ENCODE results near the gene RGS7BP.
"Not testable (repeated sequence)": the region's sequence is repeated elsewhere in the genome, so short reads cannot be mapped to it uniquely, and the experiment has no call there.

Gene RGS7BP

DNA sequence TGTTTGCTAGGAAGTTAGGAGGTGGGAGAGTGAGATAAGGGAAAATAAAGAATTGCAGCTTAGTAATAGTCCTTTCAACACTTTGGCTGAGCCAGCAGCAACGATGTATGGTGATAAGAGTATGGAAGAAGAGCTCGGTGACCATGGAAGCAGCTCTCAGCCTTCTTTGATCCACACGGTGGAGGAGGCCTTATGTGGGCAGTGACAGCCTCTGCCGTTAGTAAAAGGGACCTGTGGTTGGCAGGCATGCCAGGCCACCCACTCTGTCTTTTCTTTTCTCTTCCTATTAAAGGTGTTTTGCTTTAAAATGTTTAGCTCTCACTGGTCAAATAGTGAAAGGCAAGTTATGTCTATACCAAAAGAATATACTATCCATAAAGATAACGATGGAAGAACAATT lies 7.7 kb downstream of the RGS7BP start:
- no peak overlapping the region for H3K4me3 ChIP-seq (ENCODE audit: low read length)
- H3K36me3 ChIP-seq (ENCODE audit: control insufficient read depth, low read depth, low read length): no peaks in the 10 kb centered on the region
- no peaks in the 10 kb centered on the region for H3K9me3 ChIP-seq (ENCODE audit: control insufficient read depth, low read depth, low read length)
- no peaks in the 10 kb centered on the region for H3K4me1 ChIP-seq (ENCODE audit: control insufficient read depth, low read depth, low read length)
- no peaks in the 10 kb centered on the region for H3K27me3 ChIP-seq (ENCODE audit: control insufficient read depth, insufficient read depth, low read length)
- no peak overlapping the region for H3K27ac ChIP-seq (ENCODE audit: low read length)
- H3K9ac ChIP-seq (ENCODE audit: low read length): no peak overlapping the region

DNA sequence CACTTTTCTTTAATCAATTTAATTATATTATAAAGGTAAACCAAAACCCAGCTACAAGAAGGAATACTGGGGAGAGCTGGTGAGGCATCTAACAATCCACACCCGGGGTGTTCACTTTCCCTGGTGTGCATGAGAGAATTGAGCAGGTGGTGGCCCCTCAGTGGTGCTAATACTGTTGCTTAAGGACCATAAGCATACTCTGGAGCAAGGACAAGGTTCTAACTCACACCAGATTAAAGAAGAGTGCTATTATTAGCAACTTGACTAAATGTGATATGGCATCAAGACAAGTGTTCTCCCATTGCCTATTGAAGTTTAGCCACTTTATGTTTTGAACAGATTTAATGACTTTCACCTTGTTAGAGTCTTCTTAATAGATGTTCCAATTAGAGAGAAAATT lies 8.8 kb downstream of the RGS7BP start:
- Histone ChIP-seq H3K36me3 (ENCODE audit: control insufficient read depth, low read depth, low read length) (no peaks in the 10 kb centered on the region), H3K27ac (ENCODE audit: low read length) (no peak overlapping the region), H3K4me1 (ENCODE audit: control insufficient read depth, low read depth, low read length) (no peaks in the 10 kb centered on the region), H3K9ac (ENCODE audit: low read length) (no peak overlapping the region), H3K9me3 (ENCODE audit: control insufficient read depth, low read depth, low read length) (no peaks in the 10 kb centered on the region), H3K4me3 (ENCODE audit: low read length) (no peak overlapping the region), H3K27me3 (ENCODE audit: control insufficient read depth, insufficient read depth, low read length) (no peaks in the 10 kb centered on the region)

DNA sequence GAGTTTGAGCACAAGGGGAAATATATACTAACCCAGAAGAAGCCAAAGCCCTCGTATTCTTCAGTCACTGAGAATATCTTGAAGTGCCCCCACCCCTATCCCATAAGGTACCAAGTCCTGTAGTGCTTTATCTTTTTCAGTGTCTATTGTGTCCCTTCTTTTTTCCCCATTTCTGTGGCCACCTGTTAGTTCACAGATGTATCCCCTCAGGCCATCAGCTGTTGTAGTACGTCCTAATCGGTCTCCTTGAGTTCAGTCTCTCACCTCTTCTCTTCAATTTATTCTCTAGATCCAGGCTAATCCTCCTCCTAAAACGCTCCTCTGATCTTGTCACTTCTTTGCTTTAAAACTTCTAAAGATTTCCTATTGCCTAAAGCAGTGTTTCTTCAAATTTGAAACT lies 10.4 kb downstream of the RGS7BP start:
- H3K27ac ChIP-seq (ENCODE audit: low read length): no peak overlapping the region
- no peaks in the 10 kb centered on the region for H3K27me3 ChIP-seq (ENCODE audit: control insufficient read depth, insufficient read depth, low read length)
- no peaks in the 10 kb centered on the region for H3K9me3 ChIP-seq (ENCODE audit: control insufficient read depth, low read depth, low read length)
- no peak overlapping the region for H3K4me3 ChIP-seq (ENCODE audit: low read length)
- H3K36me3 ChIP-seq (ENCODE audit: control insufficient read depth, low read depth, low read length): no peaks in the 10 kb centered on the region
- H3K9ac ChIP-seq (ENCODE audit: low read length): no peak overlapping the region
- no peaks in the 10 kb centered on the region for H3K4me1 ChIP-seq (ENCODE audit: control insufficient read depth, low read depth, low read length)

DNA sequence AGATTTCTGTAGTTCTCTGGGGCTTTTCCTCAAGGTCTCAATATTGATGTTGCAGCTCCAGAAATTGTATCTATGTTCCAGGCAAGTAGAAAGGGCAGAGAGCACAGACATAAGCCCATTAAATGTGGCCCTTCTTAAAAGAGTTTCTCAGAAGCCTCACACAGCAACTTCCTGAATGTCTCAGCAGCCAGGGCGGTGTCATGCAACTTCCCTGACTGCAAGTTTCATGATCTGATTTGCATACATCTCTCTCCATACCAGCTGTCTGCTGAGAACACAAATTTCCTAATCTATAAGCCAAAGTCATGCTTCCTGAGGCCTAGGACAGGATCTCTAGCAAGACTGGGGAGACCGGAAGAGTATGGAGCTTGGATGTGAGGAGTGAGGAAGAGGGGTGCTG lies 13.0 kb downstream of the RGS7BP start:
- no peak overlapping the region for H3K9ac ChIP-seq (ENCODE audit: low read length)
- H3K4me3 ChIP-seq (ENCODE audit: low read length): no peak overlapping the region
- no peaks in the 10 kb centered on the region for H3K27me3 ChIP-seq (ENCODE audit: control insufficient read depth, insufficient read depth, low read length)
- no peaks in the 10 kb centered on the region for H3K4me1 ChIP-seq (ENCODE audit: control insufficient read depth, low read depth, low read length)
- no peaks in the 10 kb centered on the region for H3K9me3 ChIP-seq (ENCODE audit: control insufficient read depth, low read depth, low read length)
- no peaks in the 10 kb centered on the region for H3K36me3 ChIP-seq (ENCODE audit: control insufficient read depth, low read depth, low read length)
- H3K27ac ChIP-seq (ENCODE audit: low read length): no peak overlapping the region

DNA sequence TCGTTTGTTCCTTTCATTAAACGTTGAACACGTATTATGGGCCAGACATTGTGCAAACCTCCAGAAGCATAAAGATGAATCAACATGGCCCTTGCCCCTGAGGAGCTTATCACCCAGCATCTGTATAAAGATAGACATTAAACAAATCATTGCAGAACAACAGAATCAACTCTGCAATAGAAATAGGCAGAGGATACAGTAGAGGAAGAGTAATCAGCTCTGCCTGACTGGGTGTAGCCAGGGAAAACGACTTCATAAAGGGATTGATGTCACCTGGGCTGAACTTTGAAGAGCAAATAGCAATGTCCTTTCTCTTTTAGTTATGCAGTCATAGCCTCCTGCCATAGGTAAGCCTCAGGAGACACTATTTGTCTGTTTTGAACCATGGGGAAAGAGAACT lies 13.4 kb downstream of the RGS7BP start:
- no peaks in the 10 kb centered on the region for H3K27me3 ChIP-seq (ENCODE audit: control insufficient read depth, insufficient read depth, low read length)

DNA sequence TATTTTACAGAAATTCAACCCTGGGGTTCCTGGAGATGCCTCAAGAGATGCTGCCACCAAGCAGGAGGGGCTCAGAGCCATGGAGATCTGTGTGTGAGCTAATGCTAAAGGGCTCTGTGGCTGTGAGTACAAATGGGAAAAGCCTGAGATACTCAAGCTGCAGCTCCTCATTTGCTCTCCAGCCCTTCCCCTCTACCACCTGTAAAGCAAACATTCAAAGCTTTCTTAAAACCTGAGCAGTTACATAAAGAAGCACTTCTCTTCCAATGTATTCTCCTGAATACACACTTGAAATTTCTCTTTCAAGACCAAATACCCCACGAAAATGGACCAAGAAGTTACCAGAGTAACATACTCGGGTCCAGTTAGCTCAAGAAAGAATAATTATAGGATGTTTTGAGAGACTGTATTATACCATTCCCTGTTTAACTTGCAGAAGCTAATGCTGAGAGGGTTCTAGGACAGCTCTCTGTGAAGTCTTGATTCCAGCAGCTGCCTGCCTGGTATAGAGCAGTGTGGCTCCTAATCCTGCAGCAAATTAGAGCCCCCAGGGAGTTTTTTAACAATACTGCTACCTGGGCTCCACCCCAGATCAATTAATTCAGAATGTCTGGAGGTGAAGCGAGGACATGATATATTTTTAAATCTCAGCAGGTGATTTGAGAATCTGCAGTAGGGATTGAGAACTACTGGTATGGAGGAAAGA lies 21.1 kb downstream of the RGS7BP start:
- no peaks in the 10 kb centered on the region for H3K9me3 ChIP-seq (ENCODE audit: control insufficient read depth, low read depth, low read length)
- no peak overlapping the region for H3K27ac ChIP-seq (ENCODE audit: low read length)
- no peak overlapping the region for H3K4me3 ChIP-seq (ENCODE audit: low read length)
- peaks cover 1% of the 10 kb centered on the region for H3K4me1 ChIP-seq (ENCODE audit: control insufficient read depth, low read depth, low read length)
- H3K36me3 ChIP-seq (ENCODE audit: control insufficient read depth, low read depth, low read length): no peaks in the 10 kb centered on the region
- H3K27me3 ChIP-seq (ENCODE audit: control insufficient read depth, insufficient read depth, low read length): no peaks in the 10 kb centered on the region
- no peak overlapping the region for H3K9ac ChIP-seq (ENCODE audit: low read length)

More for the DNA sequence above, 13.4 kb downstream of the RGS7BP start:
- H3K4me3 ChIP-seq (ENCODE audit: low read length): no peak overlapping the region
- no peak overlapping the region for H3K9ac ChIP-seq (ENCODE audit: low read length)
- no peaks in the 10 kb centered on the region for H3K9me3 ChIP-seq (ENCODE audit: control insufficient read depth, low read depth, low read length)
- H3K4me1 ChIP-seq (ENCODE audit: control insufficient read depth, low read depth, low read length): no peaks in the 10 kb centered on the region
- no peak overlapping the region for H3K27ac ChIP-seq (ENCODE audit: low read length)
- H3K36me3 ChIP-seq (ENCODE audit: control insufficient read depth, low read depth, low read length): no peaks in the 10 kb centered on the region

DNA sequence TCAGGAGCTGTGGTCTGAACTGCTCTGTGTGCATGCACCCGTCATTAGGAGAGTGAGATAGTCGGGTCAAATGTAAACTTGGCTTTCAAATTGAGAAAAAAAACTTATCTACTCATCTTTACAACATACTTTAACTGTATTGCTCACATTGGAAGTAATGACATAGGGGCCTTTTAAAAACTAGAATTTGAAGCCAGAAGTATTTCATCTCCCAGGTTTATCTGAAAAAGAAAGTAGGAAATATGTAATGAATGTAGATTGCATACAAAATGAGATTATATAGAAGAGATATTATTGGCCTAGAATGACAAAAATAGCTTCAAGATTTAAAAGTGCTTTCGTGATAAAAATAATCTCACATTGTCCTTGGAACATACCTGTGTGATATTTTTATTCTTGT lies 24.3 kb downstream of the RGS7BP start:
- peaks cover 9% of the 10 kb centered on the region for H3K4me1 ChIP-seq (ENCODE audit: control insufficient read depth, low read depth, low read length)
- H3K9ac ChIP-seq (ENCODE audit: low read length): no peak overlapping the region
- H3K27me3 ChIP-seq (ENCODE audit: control insufficient read depth, insufficient read depth, low read length): no peaks in the 10 kb centered on the region
- H3K9me3 ChIP-seq (ENCODE audit: control insufficient read depth, low read depth, low read length): no peaks in the 10 kb centered on the region
- H3K36me3 ChIP-seq (ENCODE audit: control insufficient read depth, low read depth, low read length): no peaks in the 10 kb centered on the region
- no peak overlapping the region for H3K4me3 ChIP-seq (ENCODE audit: low read length)
- H3K27ac ChIP-seq (ENCODE audit: low read length): no peak overlapping the region

DNA sequence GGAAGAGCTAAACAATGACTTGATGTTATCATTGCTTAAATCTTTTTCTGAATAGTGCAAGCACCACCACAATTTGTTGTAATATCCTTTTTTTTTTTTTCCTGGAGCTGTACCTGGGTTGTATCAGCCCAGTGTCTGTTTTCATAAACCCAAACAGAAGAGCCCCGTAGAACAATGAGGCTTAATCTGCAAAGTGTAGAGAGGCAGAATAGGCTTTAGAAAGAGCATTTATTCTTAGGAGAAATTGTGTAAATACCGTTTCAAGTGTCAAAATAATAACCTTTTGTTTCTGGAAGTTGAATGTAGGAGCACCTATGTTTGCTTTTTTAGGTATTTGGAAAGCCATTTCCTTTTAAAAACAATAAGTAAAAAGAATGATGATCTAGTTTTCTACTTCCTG lies 26.4 kb downstream of the RGS7BP start:
- H3K4me3 ChIP-seq (ENCODE audit: low read length): no peak overlapping the region
- peaks cover 9% of the 10 kb centered on the region for H3K4me1 ChIP-seq (ENCODE audit: control insufficient read depth, low read depth, low read length)
- no peaks in the 10 kb centered on the region for H3K36me3 ChIP-seq (ENCODE audit: control insufficient read depth, low read depth, low read length)
- H3K27me3 ChIP-seq (ENCODE audit: control insufficient read depth, insufficient read depth, low read length): no peaks in the 10 kb centered on the region
- H3K27ac ChIP-seq (ENCODE audit: low read length): no peak overlapping the region
- no peaks in the 10 kb centered on the region for H3K9me3 ChIP-seq (ENCODE audit: control insufficient read depth, low read depth, low read length)
- no peak overlapping the region for H3K9ac ChIP-seq (ENCODE audit: low read length)

DNA sequence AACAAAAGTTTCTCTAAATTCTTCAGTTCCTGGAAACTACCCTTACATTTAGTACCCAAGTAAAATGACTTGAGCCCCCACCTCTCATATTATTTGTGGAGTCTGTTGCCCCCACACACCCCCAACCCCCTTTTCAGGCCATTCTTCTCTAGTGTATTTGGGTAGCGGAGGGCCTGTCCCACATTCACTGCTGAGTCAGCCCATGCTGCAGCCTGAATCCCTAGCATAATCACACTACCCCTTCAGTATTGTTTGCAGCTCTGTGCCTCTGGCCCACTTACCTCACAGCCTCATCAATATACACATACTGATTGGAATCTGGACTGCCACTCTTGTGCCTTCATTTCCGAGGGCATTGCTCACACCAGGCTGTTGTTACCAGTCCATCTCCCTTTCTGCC lies 26.8 kb downstream of the RGS7BP start:
- Histone ChIP-seq H3K36me3 (ENCODE audit: control insufficient read depth, low read depth, low read length) (no peaks in the 10 kb centered on the region), H3K27me3 (ENCODE audit: control insufficient read depth, insufficient read depth, low read length) (no peaks in the 10 kb centered on the region), H3K4me1 (ENCODE audit: control insufficient read depth, low read depth, low read length) (peaks cover 9% of the 10 kb centered on the region), H3K4me3 (ENCODE audit: low read length) (no peak overlapping the region), H3K9me3 (ENCODE audit: control insufficient read depth, low read depth, low read length) (no peaks in the 10 kb centered on the region), H3K27ac (ENCODE audit: low read length) (no peak overlapping the region), H3K9ac (ENCODE audit: low read length) (no peak overlapping the region)

DNA sequence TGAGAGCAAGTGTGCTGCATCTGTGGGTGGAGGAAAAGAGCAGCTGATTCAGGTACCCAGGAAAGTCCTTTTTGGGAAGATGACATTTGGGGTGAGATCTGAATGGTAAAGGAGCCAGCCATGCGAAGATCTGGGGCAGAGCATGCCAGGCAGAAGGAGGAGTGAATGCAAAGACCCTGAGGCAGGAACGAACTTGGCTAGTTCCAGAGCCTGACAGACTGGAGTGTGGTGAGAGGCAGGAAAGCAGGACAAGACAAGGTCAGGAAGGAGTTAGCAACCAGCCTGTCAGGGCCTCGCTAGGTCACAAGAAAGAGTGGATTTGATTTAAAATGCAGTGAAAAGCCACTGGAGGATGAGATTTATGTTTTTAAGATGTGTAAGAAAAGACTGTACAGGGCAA lies 28.2 kb downstream of the RGS7BP start:
- Histone ChIP-seq H3K4me3 (ENCODE audit: low read length) (no peak overlapping the region), H3K36me3 (ENCODE audit: control insufficient read depth, low read depth, low read length) (no peaks in the 10 kb centered on the region), H3K4me1 (ENCODE audit: control insufficient read depth, low read depth, low read length) (peaks cover 9% of the 10 kb centered on the region), H3K27me3 (ENCODE audit: control insufficient read depth, insufficient read depth, low read length) (no peaks in the 10 kb centered on the region), H3K27ac (ENCODE audit: low read length) (no peak overlapping the region), H3K9ac (ENCODE audit: low read length) (no peak overlapping the region), H3K9me3 (ENCODE audit: control insufficient read depth, low read depth, low read length) (no peaks in the 10 kb centered on the region)

DNA sequence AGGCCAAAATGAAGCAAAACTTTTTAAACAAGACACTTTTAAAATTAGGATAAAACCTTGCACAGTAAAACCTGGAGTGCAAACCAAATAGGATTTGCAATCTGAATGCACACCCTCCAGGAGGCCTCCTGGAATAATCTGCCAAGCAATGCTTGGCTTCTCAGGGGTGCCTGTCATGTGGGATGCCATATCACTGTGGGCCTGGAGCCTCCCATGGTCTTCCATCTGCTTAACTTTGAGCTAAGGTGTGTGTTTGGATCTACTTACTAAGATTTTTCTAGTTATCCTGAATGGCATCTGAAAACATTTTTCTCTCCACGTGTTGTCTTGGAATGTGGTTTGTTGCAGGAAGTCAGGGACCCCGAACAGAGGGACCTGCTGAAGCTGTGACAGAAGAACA lies 52.1 kb downstream of the RGS7BP start:
- no peak overlapping the region for H3K9ac ChIP-seq (ENCODE audit: low read length)
- H3K36me3 ChIP-seq (ENCODE audit: control insufficient read depth, low read depth, low read length): no peaks in the 10 kb centered on the region
- no peaks in the 10 kb centered on the region for H3K4me1 ChIP-seq (ENCODE audit: control insufficient read depth, low read depth, low read length)
- peaks cover 10% of the 10 kb centered on the region for H3K9me3 ChIP-seq (ENCODE audit: control insufficient read depth, low read depth, low read length)
- H3K27me3 ChIP-seq (ENCODE audit: control insufficient read depth, insufficient read depth, low read length): no peaks in the 10 kb centered on the region
- H3K4me3 ChIP-seq (ENCODE audit: low read length): no peak overlapping the region
- H3K27ac ChIP-seq (ENCODE audit: low read length): no peak overlapping the region

DNA sequence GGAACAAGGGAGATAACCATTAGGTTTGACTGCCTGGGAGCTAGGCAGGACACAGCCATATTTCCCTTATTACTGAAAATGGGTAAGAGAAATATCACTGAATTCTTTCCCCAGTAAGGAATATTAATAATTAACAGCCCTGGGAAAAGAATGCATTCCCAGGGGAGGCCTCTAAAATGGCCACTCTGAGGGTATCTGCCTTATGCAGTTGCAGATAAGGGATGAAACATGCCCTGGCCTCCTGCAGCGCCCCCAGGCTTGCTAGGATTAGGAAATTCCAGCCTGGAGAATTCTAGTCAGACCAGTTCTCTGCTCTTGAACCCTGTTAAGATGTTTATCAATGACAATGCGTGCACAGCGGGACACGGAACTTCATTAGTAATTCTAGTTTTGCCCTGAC lies 52.8 kb downstream of the RGS7BP start:
- not testable (repeated sequence) for H3K4me1 ChIP-seq (ENCODE audit: control insufficient read depth, low read depth, low read length); H3K4me3 ChIP-seq (ENCODE audit: low read length)
- H3K9me3 ChIP-seq (ENCODE audit: control insufficient read depth, low read depth, low read length): peaks cover 10% of the 10 kb centered on the region

More for the DNA sequence above, 52.8 kb downstream of the RGS7BP start:
- H3K36me3 ChIP-seq (ENCODE audit: control insufficient read depth, low read depth, low read length); H3K27ac ChIP-seq (ENCODE audit: low read length); H3K27me3 ChIP-seq (ENCODE audit: control insufficient read depth, insufficient read depth, low read length); H3K9ac ChIP-seq (ENCODE audit: low read length): not testable (repeated sequence)
